ENCODE results near the gene FBLN5.
"Not testable (repeated sequence)": the region's sequence is repeated elsewhere in the genome, so short reads cannot be mapped to it uniquely, and the experiment has no call there.

The FBLN5 gene

GRCh38 chr14:91904483-91904882 lies 43.0 kb downstream of the FBLN5 start:
- no peak for DNase-seq

- no peak for DNase-seq
Observed at GRCh38 chr14:91903070-91903469, 44.4 kb downstream of the FBLN5 start.

GRCh38 chr14:91902336-91902735 lies 45.2 kb downstream of the FBLN5 start:
- no peak for DNase-seq

GRCh38 chr14:91901449-91902226 lies 45.9 kb downstream of the FBLN5 start:
- DNase-seq = no peak

GRCh38 chr14:91899806-91900205 lies 47.7 kb downstream of the FBLN5 start:
- no peak for DNase-seq

- DNase-seq = no peak
Observed at GRCh38 chr14:91899213-91899612, 48.3 kb downstream of the FBLN5 start.

- DNase-seq = no peak
Observed at GRCh38 chr14:91898372-91898771, 49.1 kb downstream of the FBLN5 start.

- DNase-seq = not testable (repeated sequence)
Observed at GRCh38 chr14:91897716-91898115, 49.8 kb downstream of the FBLN5 start.

- no peak for DNase-seq
Observed at GRCh38 chr14:91897106-91897701, 50.3 kb downstream of the FBLN5 start.

GRCh38 chr14:91896419-91896818 lies 51.1 kb downstream of the FBLN5 start:
- DNase-seq = no peak

GRCh38 chr14:91893669-91894068 lies 53.8 kb downstream of the FBLN5 start:
- no peak for DNase-seq

- DNase-seq = no peak
Observed at GRCh38 chr14:91893007-91893406, 54.5 kb downstream of the FBLN5 start.

GRCh38 chr14:91891721-91892220 lies 55.7 kb downstream of the FBLN5 start:
- no peak for DNase-seq

GRCh38 chr14:91891101-91891500 lies 56.4 kb downstream of the FBLN5 start:
- no peak for DNase-seq

- DNase-seq = no peak
Observed at GRCh38 chr14:91890291-91890749, 57.2 kb downstream of the FBLN5 start.

GRCh38 chr14:91889477-91890211 lies 57.9 kb downstream of the FBLN5 start:
- DNase-seq = no peak

- DNase-seq = no peak
Observed at GRCh38 chr14:91888641-91889476, 58.6 kb downstream of the FBLN5 start.

- DNase-seq = no peak
Observed at GRCh38 chr14:91886961-91887360, 60.5 kb downstream of the FBLN5 start.

GRCh38 chr14:91885839-91886238 lies 61.7 kb downstream of the FBLN5 start:
- DNase-seq = no peak

- DNase-seq = no peak
Observed at GRCh38 chr14:91885113-91885712, 62.3 kb downstream of the FBLN5 start.

- DNase-seq = no peak
Observed at GRCh38 chr14:91884664-91885063, 62.8 kb downstream of the FBLN5 start.

- DNase-seq = no peak
Observed at GRCh38 chr14:91883753-91884152, 63.7 kb downstream of the FBLN5 start.
